Keratinocyte (primary cell): ENCODE data around the gene TP53AIP1.

ENCODE experiments used
- EZH2 ChIP-seq: IDR thresholded peaks from one replicate; pipeline ENCODE4 v1.6.1; 2012; ENCODE audit warnings: inconsistent platforms, mild to moderate bottlenecking, low read length, moderate library complexity
- TF ChIP-seq, protein P1 (sequence below), 3 experiments: IDR thresholded peaks in 1 of 3; conservative IDR thresholded peaks in 1 of 3; optimal IDR thresholded peaks in 1 of 3; 2 replicates in 2 of 3; 3 replicates in 1 of 3; pipeline versions ENCODE3 to v1.5.1; 2011; ENCODE audit warnings: low read length in 3 of 3, mild to moderate bottlenecking in 3 of 3, moderate library complexity in 2 of 3, control low read depth in 1 of 3, inconsistent platforms in 1 of 3; ENCODE audit not compliant: insufficient read depth in 2 of 3; ENCODE audit errors: extremely low read depth in 1 of 3

DNA sequence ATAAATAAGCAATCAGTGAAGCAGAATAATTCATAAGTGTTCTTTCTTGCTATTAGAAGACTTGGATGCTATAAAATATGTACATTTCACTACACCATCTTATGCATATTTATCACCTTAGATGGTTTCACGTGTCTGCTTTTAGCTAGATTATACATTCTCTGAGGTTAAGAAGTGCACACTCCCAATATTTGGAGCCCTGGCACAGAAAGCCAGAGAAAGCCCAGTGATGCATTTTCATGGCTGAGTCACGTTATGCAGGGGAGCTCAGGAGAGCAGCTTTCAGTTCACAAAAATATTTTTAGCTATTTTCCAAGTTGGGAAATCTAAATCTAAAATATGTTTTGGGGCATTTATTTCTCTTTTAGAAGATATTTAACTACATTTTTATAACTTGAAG, 5.1 kb upstream of the TP53AIP1 start:
- TF ChIP-seq, protein P1, sequence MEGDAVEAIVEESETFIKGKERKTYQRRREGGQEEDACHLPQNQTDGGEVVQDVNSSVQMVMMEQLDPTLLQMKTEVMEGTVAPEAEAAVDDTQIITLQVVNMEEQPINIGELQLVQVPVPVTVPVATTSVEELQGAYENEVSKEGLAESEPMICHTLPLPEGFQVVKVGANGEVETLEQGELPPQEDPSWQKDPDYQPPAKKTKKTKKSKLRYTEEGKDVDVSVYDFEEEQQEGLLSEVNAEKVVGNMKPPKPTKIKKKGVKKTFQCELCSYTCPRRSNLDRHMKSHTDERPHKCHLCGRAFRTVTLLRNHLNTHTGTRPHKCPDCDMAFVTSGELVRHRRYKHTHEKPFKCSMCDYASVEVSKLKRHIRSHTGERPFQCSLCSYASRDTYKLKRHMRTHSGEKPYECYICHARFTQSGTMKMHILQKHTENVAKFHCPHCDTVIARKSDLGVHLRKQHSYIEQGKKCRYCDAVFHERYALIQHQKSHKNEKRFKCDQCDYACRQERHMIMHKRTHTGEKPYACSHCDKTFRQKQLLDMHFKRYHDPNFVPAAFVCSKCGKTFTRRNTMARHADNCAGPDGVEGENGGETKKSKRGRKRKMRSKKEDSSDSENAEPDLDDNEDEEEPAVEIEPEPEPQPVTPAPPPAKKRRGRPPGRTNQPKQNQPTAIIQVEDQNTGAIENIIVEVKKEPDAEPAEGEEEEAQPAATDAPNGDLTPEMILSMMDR (optimal IDR thresholded peaks at IDR 0.05 in 1 of 3, IDR thresholded peaks at IDR 0.05 in 1 of 3, conservative IDR thresholded peaks at IDR 0.05 in 1 of 3; ENCODE audit: extremely low read depth in 1 of 3, insufficient read depth in 2 of 3, low read length in 3 of 3), result no peak
- no peak for TF ChIP-seq EZH2
